ENCODE results near the gene MYO6.
"Not testable (repeated sequence)": the region's sequence is repeated elsewhere in the genome, so short reads cannot be mapped to it uniquely, and the experiment has no call there.

The MYO6 gene

GRCh38 chr6:75893058-75893775, 144.2 kb downstream of the MYO6 start:
- no peaks in the 10 kb centered on the region for H3K36me3 ChIP-seq (ENCODE audit: insufficient read depth, low read length)
- no peaks in the 10 kb centered on the region for H3F3A ChIP-seq (ENCODE audit: insufficient read depth, low read length)
- no peaks in the 10 kb centered on the region for H3K9me2 ChIP-seq (ENCODE audit: low read depth, low read length)
- H3K27ac ChIP-seq (ENCODE audit: low read depth, low read length, poor library complexity, severe bottlenecking) = no peak overlapping the region
- no peaks in the 10 kb centered on the region for H3K79me2 ChIP-seq (ENCODE audit: insufficient read depth, low read length)
- TF ChIP-seq EZH2 (IDR thresholded peaks at IDR 0.05; ENCODE audit: borderline replicate concordance, low read length) (no peak), CTCF (IDR thresholded peaks at IDR 0.05; ENCODE audit: low read length) (peak; percentile 76)
- no peak overlapping the region for H3K9ac ChIP-seq (ENCODE audit: low read length)
- H2AFZ ChIP-seq (ENCODE audit: low read length) = no peak overlapping the region
- no peaks in the 10 kb centered on the region for H3K4me1 ChIP-seq (ENCODE audit: insufficient read depth, low read length, severe bottlenecking)
- no peaks in the 10 kb centered on the region for H4K20me1 ChIP-seq (ENCODE audit: insufficient read depth, low read length)
- no peak overlapping the region for H3K4me2 ChIP-seq (ENCODE audit: low read length)
- no peak overlapping the region for H3K4me3 ChIP-seq (ENCODE audit: low read depth, low read length, poor library complexity, severe bottlenecking)
- no peaks in the 10 kb centered on the region for H3K9me3 ChIP-seq (ENCODE audit: low read length)
- H3K27me3 ChIP-seq (ENCODE audit: insufficient read depth, low read length) = no peaks in the 10 kb centered on the region

- Histone ChIP-seq H3K36me3 (ENCODE audit: insufficient read depth, low read length) (no peaks in the 10 kb centered on the region), H3K27me3 (ENCODE audit: insufficient read depth, low read length) (no peaks in the 10 kb centered on the region), H3K9me2 (ENCODE audit: low read depth, low read length) (no peaks in the 10 kb centered on the region), H3K4me3 (ENCODE audit: low read depth, low read length, poor library complexity, severe bottlenecking) (no peak overlapping the region), H3K9me3 (ENCODE audit: low read length) (no peaks in the 10 kb centered on the region), H3K79me2 (ENCODE audit: insufficient read depth, low read length) (no peaks in the 10 kb centered on the region), H2AFZ (ENCODE audit: low read length) (no peak overlapping the region), H3K27ac (ENCODE audit: low read depth, low read length, poor library complexity, severe bottlenecking) (no peak overlapping the region), H3K4me2 (ENCODE audit: low read length) (no peak overlapping the region), H3K9ac (ENCODE audit: low read length) (no peak overlapping the region), H3K4me1 (ENCODE audit: insufficient read depth, low read length, severe bottlenecking) (no peaks in the 10 kb centered on the region), H3F3A (ENCODE audit: insufficient read depth, low read length) (no peaks in the 10 kb centered on the region), H4K20me1 (ENCODE audit: insufficient read depth, low read length) (no peaks in the 10 kb centered on the region)
- TF ChIP-seq EZH2 (IDR thresholded peaks at IDR 0.05; ENCODE audit: borderline replicate concordance, low read length) (no peak), CTCF (IDR thresholded peaks at IDR 0.05; ENCODE audit: low read length) (no peak)
Observed at GRCh38 chr6:75893776-75894152, 144.7 kb downstream of the MYO6 start.

- no peaks in the 10 kb centered on the region for H3F3A ChIP-seq (ENCODE audit: insufficient read depth, low read length)
- H3K36me3 ChIP-seq (ENCODE audit: insufficient read depth, low read length) = no peaks in the 10 kb centered on the region
- no peak overlapping the region for H3K9ac ChIP-seq (ENCODE audit: low read length)
- no peaks in the 10 kb centered on the region for H3K79me2 ChIP-seq (ENCODE audit: insufficient read depth, low read length)
- H3K27ac ChIP-seq (ENCODE audit: low read depth, low read length, poor library complexity, severe bottlenecking) = no peak overlapping the region
- H3K4me1 ChIP-seq (ENCODE audit: insufficient read depth, low read length, severe bottlenecking) = no peaks in the 10 kb centered on the region
- TF ChIP-seq CTCF (IDR thresholded peaks at IDR 0.05; ENCODE audit: low read length) (no peak), EZH2 (IDR thresholded peaks at IDR 0.05; ENCODE audit: borderline replicate concordance, low read length) (no peak)
- H3K4me2 ChIP-seq (ENCODE audit: low read length) = no peak overlapping the region
- H3K27me3 ChIP-seq (ENCODE audit: insufficient read depth, low read length) = no peaks in the 10 kb centered on the region
- no peaks in the 10 kb centered on the region for H3K9me2 ChIP-seq (ENCODE audit: low read depth, low read length)
- H4K20me1 ChIP-seq (ENCODE audit: insufficient read depth, low read length) = no peaks in the 10 kb centered on the region
- H3K9me3 ChIP-seq (ENCODE audit: low read length) = no peaks in the 10 kb centered on the region
- no peak overlapping the region for H2AFZ ChIP-seq (ENCODE audit: low read length)
- H3K4me3 ChIP-seq (ENCODE audit: low read depth, low read length, poor library complexity, severe bottlenecking) = no peak overlapping the region
Observed at GRCh38 chr6:75896526-75896925, 147.5 kb downstream of the MYO6 start.

- not testable (repeated sequence) for H3K79me2 ChIP-seq (ENCODE audit: insufficient read depth, low read length); H3K27ac ChIP-seq (ENCODE audit: low read depth, low read length, poor library complexity, severe bottlenecking); H3K9ac ChIP-seq (ENCODE audit: low read length); H3K4me2 ChIP-seq (ENCODE audit: low read length); H4K20me1 ChIP-seq (ENCODE audit: insufficient read depth, low read length); H3K27me3 ChIP-seq (ENCODE audit: insufficient read depth, low read length); H3K9me3 ChIP-seq (ENCODE audit: low read length); H3K4me1 ChIP-seq (ENCODE audit: insufficient read depth, low read length, severe bottlenecking); H3K9me2 ChIP-seq (ENCODE audit: low read depth, low read length); H3K36me3 ChIP-seq (ENCODE audit: insufficient read depth, low read length); H2AFZ ChIP-seq (ENCODE audit: low read length); H3F3A ChIP-seq (ENCODE audit: insufficient read depth, low read length); H3K4me3 ChIP-seq (ENCODE audit: low read depth, low read length, poor library complexity, severe bottlenecking)
Observed at GRCh38 chr6:75900216-75900615, 151.2 kb downstream of the MYO6 start.

GRCh38 chr6:75905129-75905528, 156.1 kb downstream of the MYO6 start:
- not testable (repeated sequence) for H3K9ac ChIP-seq (ENCODE audit: low read length); H3K27me3 ChIP-seq (ENCODE audit: insufficient read depth, low read length); H3F3A ChIP-seq (ENCODE audit: insufficient read depth, low read length); H3K27ac ChIP-seq (ENCODE audit: low read depth, low read length, poor library complexity, severe bottlenecking); H3K36me3 ChIP-seq (ENCODE audit: insufficient read depth, low read length); H3K4me1 ChIP-seq (ENCODE audit: insufficient read depth, low read length, severe bottlenecking); H3K9me2 ChIP-seq (ENCODE audit: low read depth, low read length); H4K20me1 ChIP-seq (ENCODE audit: insufficient read depth, low read length); H3K4me2 ChIP-seq (ENCODE audit: low read length); H2AFZ ChIP-seq (ENCODE audit: low read length); H3K9me3 ChIP-seq (ENCODE audit: low read length); H3K79me2 ChIP-seq (ENCODE audit: insufficient read depth, low read length); H3K4me3 ChIP-seq (ENCODE audit: low read depth, low read length, poor library complexity, severe bottlenecking)

Data from OCI-LY1 (cell line).